ENCODE measurements around the gene ZDHHC8.

ZDHHC8 gene

DNA sequence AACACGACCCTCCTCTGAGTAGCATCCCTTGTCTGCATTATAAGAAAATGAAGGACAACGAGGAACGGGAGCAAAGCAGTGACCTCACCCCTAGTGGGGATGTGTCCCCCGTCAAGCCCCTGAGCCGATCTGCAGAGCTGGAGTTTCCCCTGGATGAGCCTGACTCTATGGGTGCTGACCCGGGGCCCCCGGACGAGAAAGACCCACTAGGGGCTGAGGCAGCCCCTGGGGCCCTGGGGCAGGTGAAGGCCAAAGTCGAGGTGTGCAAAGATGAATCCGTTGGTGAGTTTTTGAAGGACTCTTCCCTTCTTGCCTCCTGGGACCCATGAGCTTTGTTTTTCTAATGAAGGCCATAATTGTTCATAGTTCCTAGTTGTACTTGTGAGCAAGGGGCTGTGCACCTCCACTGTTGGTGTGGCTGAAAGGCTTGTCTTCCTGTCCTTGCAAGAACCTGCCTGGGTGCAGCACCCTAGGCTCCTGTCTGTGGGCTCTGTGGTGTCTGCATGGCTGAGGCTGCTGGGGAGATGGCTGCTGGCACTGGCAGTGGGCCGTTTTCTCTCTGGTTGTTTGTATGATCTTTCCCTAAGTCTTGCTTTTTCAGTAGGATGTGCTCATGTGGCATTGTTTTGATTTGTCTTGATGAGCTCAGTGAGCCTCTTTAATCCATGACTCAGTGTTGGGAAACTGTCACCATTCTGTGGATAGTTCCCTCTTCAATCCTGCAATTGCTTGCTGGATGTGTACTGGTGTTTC is 41.5 kb upstream of the ZDHHC8 start:
- H3K27me3 Mint-ChIP-seq (ENCODE audit: low read depth), result no peaks in the 10 kb centered on the region
- peaks cover 94% of the 10 kb centered on the region for H3K36me3 Mint-ChIP-seq (ENCODE audit: low read depth)
- no peak overlapping the region for H3K4me3 Mint-ChIP-seq
- no peak overlapping the region for H3K27ac Mint-ChIP-seq
- no peaks in the 10 kb centered on the region for H3K4me1 Mint-ChIP-seq
- no peaks in the 10 kb centered on the region for H3K9me3 Mint-ChIP-seq
- no peak for TF ChIP-seq CTCF (IDR thresholded peaks at IDR 0.05; ENCODE audit: unreplicated experiment in 3 of 3)

DNA sequence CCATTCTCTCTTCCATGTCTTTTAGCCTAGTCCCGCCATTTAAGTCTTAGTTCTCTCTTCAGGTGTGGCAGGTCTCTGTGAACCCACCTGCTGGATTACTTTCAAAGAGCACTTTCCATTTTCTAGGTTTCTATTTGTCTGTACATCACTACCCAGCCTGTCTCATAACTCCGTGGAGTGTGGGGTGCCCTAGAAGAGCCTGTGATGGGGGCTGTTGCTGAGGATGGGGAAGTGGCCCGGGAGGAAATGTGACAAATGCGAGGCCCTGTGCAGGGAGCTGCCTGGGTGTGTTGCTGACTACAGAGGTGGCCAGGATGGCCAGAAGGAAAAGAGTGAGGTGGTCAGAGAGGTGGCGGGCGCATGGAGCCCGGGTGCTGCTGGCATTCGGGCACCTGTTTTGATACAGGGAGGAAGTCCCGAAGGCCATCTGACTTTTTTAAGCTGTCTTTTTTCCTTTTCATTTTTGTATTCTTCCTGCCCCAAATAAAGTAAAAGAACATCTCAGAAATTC is 40.8 kb upstream of the ZDHHC8 start:
- TF ChIP-seq CTCF (IDR thresholded peaks at IDR 0.05; ENCODE audit: unreplicated experiment in 3 of 3), result no peak
- Mint-ChIP-seq H3K27ac (no peak overlapping the region), H3K9me3 (peaks cover 6% of the 10 kb centered on the region), H3K36me3 (ENCODE audit: low read depth) (peaks cover 94% of the 10 kb centered on the region), H3K27me3 (ENCODE audit: low read depth) (no peaks in the 10 kb centered on the region), H3K4me3 (no peak overlapping the region), H3K4me1 (no peaks in the 10 kb centered on the region)

DNA sequence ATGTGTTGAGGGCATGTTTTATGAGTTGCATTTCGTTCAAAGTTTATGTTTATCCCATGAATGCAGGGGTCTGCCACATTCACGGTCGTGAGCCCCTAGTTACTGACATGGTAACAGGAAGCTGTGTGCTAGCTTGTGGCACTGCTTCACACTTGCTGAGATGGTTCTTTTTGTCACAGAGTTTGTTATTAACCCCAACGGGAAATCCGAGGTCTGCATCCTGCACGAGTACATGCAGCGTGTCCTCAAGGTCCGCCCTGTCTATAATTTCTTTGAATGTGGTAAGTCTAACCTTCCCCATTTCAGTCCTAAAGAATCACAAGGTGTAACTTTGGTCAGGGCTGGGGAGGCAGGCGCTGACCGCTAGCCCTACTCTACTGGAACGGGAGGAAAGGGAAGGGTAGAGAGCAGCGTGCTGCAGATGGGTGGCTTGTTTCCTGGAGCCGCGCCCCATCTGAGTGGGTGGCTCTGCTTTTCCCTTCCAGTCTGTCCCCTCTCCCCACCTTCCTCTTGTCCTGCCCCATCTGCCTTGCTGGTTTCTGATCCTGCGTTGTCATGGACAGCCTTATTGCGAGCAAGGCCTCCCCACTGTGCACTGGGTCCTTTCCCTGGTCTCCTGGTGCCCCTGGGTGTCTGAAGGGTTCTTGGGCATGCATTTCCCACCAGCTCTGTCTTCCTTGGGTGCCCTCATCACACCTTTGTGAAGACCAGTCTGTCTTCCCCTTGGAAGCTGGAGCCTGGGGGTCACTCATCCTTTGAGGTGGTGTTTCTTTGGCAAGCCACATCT is 39.7 kb upstream of the ZDHHC8 start:
- Mint-ChIP-seq H3K4me3 (no peak overlapping the region), H3K36me3 (ENCODE audit: low read depth) (peaks cover 96% of the 10 kb centered on the region), H3K4me1 (no peaks in the 10 kb centered on the region), H3K9me3 (peaks cover 11% of the 10 kb centered on the region), H3K27ac (no peak overlapping the region), H3K27me3 (ENCODE audit: low read depth) (no peaks in the 10 kb centered on the region)
- no peak for TF ChIP-seq CTCF (IDR thresholded peaks at IDR 0.05; ENCODE audit: unreplicated experiment in 3 of 3)

DNA sequence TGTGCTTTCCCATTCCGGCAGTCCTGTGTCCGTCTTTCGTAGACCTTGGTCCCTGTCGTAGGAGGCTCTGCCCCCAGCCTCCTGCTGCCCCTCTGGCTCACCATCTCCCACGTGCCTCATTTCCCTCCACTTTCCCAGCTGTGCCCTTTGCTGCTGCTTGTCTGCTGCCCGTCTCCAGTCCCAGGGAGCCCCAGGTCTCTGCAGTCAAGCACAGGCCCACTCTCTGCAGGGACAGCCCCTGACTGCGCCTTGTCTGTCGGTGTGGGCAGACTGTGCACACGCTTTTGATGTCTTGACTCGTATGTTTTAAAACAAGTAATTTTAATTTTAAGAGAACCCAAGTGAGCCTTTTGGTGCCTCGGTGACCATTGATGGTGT is 39.1 kb upstream of the ZDHHC8 start:
- H3K9me3 Mint-ChIP-seq, result peaks cover 16% of the 10 kb centered on the region
- no peaks in the 10 kb centered on the region for H3K27me3 Mint-ChIP-seq (ENCODE audit: low read depth)
- no peak for TF ChIP-seq CTCF (IDR thresholded peaks at IDR 0.05; ENCODE audit: unreplicated experiment in 3 of 3)
- no peak overlapping the region for H3K4me3 Mint-ChIP-seq
- no peak overlapping the region for H3K27ac Mint-ChIP-seq
- H3K4me1 Mint-ChIP-seq, result no peaks in the 10 kb centered on the region
- peaks cover 96% of the 10 kb centered on the region for H3K36me3 Mint-ChIP-seq (ENCODE audit: low read depth)

DNA sequence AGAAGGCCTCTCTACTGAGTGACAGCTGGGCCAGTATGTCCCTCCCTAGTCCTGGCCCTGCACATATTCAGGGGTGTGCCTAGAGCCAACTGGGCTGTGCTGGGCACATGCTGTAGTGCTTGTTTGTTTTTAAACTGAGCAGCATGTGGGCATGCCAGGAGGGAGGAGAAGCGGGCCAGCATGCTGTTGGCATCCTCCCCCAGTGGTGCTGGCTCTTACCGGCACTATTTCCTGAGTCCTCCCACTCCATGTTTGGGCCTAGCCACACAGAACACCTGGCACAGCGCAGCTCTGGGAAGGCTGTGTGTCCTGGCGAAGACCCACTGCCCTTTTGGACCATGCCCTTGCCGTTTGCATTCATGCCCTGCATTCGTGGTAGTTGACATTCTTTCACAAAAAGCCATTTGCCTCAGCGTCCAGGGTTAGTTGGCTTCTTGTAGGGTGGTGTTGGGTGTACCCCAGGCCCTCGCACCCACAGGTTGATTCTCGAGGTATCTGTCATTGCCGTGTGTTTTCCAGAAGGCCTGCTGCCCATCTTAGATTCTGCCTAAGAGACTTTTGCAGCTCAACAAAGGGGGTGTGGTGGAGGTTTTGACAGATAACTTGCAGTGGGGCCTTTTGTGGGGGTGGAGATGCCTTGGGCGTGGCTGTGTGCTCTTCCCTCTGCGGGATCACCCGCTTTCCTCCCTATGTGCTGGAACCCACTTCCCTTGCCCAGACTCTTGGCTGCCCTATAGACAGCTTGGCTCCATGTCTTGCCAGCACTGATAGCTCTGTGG is 38.0 kb upstream of the ZDHHC8 start:
- no peaks in the 10 kb centered on the region for H3K27me3 Mint-ChIP-seq (ENCODE audit: low read depth)

More for the DNA sequence above, 38.0 kb upstream of the ZDHHC8 start:
- Mint-ChIP-seq H3K4me1 (no peaks in the 10 kb centered on the region), H3K4me3 (no peak overlapping the region), H3K27ac (no peak overlapping the region), H3K36me3 (ENCODE audit: low read depth) (peaks cover 97% of the 10 kb centered on the region), H3K9me3 (peaks cover 17% of the 10 kb centered on the region)
- TF ChIP-seq CTCF (IDR thresholded peaks at IDR 0.05; ENCODE audit: unreplicated experiment in 3 of 3), result no peak

Data from nephron (organoid).